Loucy (cell line): ENCODE data around the gene NFATC1.

Experiments
- H2AFZ ChIP-seq: fragments of 200-600 bp; sonication (generic); 2 replicates; pipeline ENCODE4 v1.6.0; 2016; ENCODE audit warnings: antibody characterized with exemption, mild to moderate bottlenecking, low read length, moderate library complexity
- H3F3A ChIP-seq: fragments of 200-600 bp; 2 replicates; pipeline ENCODE4 v1.6.0; 2016; ENCODE audit warnings: antibody characterized with exemption, low read depth, mild to moderate bottlenecking
- H3K27me3 ChIP-seq: fragments of 200-600 bp; sonication (generic); 2 replicates; pipeline ENCODE4 v1.6.1; 2014; ENCODE audit warnings: low read length, mild to moderate bottlenecking; ENCODE audit not compliant: insufficient read depth, poor library complexity, severe bottlenecking
- H3K36me3 ChIP-seq: fragments of 200-600 bp; sonication (generic); 2 replicates; pipeline ENCODE4 v1.6.1; 2016; ENCODE audit warnings: low read length; ENCODE audit not compliant: insufficient read depth
- H3K4me1 ChIP-seq: fragments of 200-600 bp; sonication (generic); 2 replicates; pipeline ENCODE4 v1.5.1; 2014; ENCODE audit warnings: low read length, mild to moderate bottlenecking; ENCODE audit not compliant: insufficient read depth, poor library complexity, severe bottlenecking
- H3K4me2 ChIP-seq: fragments of 200-600 bp; sonication (generic); 2 replicates; pipeline ENCODE4 v1.6.0; 2014; ENCODE audit warnings: antibody characterized with exemption, low read length, low read depth, mild to moderate bottlenecking; ENCODE audit not compliant: poor library complexity, severe bottlenecking
- H3K4me3 ChIP-seq: fragments of 200-600 bp; sonication (generic); 2 replicates; pipeline ENCODE4 v1.5.1; 2014; ENCODE audit warnings: low read length, mild to moderate bottlenecking, mixed read lengths; ENCODE audit not compliant: poor library complexity, severe bottlenecking
- H3K79me2 ChIP-seq: fragments of 200-600 bp; sonication (generic); 2 replicates; pipeline ENCODE4 v1.6.1; 2014; ENCODE audit warnings: low read length; ENCODE audit not compliant: insufficient read depth
- H3K9ac ChIP-seq: fragments of 200-600 bp; sonication (generic); 2 replicates; pipeline ENCODE4 v1.6.0; 2014; ENCODE audit warnings: mild to moderate bottlenecking, low read depth, low read length, moderate library complexity; ENCODE audit not compliant: poor library complexity, severe bottlenecking
- H3K9me2 ChIP-seq: fragments of 200-600 bp; sonication (generic); replicated peaks from 2 replicates; pipeline ENCODE4 v1.6.1; 2016; ENCODE audit warnings: low read depth, low read length, mixed read lengths
- H3K9me3 ChIP-seq: fragments of 200-600 bp; sonication (generic); 2 replicates; pipeline ENCODE4 v1.6.1; 2014; ENCODE audit warnings: mild to moderate bottlenecking, antibody characterized with exemption, low read length, low read depth; ENCODE audit not compliant: insufficient read depth
- H4K20me1 ChIP-seq: fragments of 200-600 bp; sonication (generic); 2 replicates; pipeline ENCODE4 v1.6.0; 2014; ENCODE audit warnings: antibody characterized with exemption, low read length, mild to moderate bottlenecking; ENCODE audit not compliant: insufficient read depth, poor library complexity, severe bottlenecking
- CTCF ChIP-seq: fragments of 200-600 bp; sonication (generic); conservative IDR thresholded peaks from 2 replicates; pipeline ENCODE4 v1.5.1; 2014; ENCODE audit warnings: mild to moderate bottlenecking, antibody characterized with exemption, low read length
- EZH2phosphoT487 ChIP-seq: fragments of 200-600 bp; IDR thresholded peaks from 2 replicates; pipeline ENCODE4 v1.6.1; 2018; ENCODE audit warnings: antibody characterized with exemption, mild to moderate bottlenecking, moderate library complexity, borderline replicate concordance

The NFATC1 gene

GRCh38 chr18:79422022-79422782 is 26.5 kb downstream of the NFATC1 start:
- TF ChIP-seq CTCF (no peak), EZH2phosphoT487 (no peak)

GRCh38 chr18:79422783-79423165 is 27.0 kb downstream of the NFATC1 start:
- Histone ChIP-seq H4K20me1 (no peaks in the 10 kb centered on the region), H3K9me3 (no peaks in the 10 kb centered on the region), H3F3A (no peaks in the 10 kb centered on the region), H3K9me2 (no peaks in the 10 kb centered on the region), H3K79me2 (peaks cover 9% of the 10 kb centered on the region; the same call in 1 of the 2 replicates), H3K36me3 (peaks cover 23% of the 10 kb centered on the region; the same call in 1 of the 2 replicates), H3K27me3 (peaks cover 7% of the 10 kb centered on the region), H3K4me3 (no peak overlapping the region), H3K4me2 (no peak overlapping the region), H3K9ac (no peak overlapping the region), H3K4me1 (no peaks in the 10 kb centered on the region), H2AFZ (no peak overlapping the region)
- no peak for TF ChIP-seq CTCF
- TF ChIP-seq EZH2phosphoT487 = no peak

More at GRCh38 chr18:79422022-79422782, 26.5 kb downstream of the NFATC1 start:
- H2AFZ ChIP-seq = no peak overlapping the region
- H3K9me2 ChIP-seq = no peaks in the 10 kb centered on the region
- peaks cover 7% of the 10 kb centered on the region for H3K27me3 ChIP-seq
- H3K9me3 ChIP-seq = no peaks in the 10 kb centered on the region
- H3K4me3 ChIP-seq = no peak overlapping the region
- H3F3A ChIP-seq = no peaks in the 10 kb centered on the region
- H4K20me1 ChIP-seq = no peaks in the 10 kb centered on the region
- H3K4me1 ChIP-seq = no peaks in the 10 kb centered on the region
- no peak overlapping the region for H3K4me2 ChIP-seq
- H3K9ac ChIP-seq = no peak overlapping the region
- peaks cover 9% of the 10 kb centered on the region; the same call in 1 of the 2 replicates for H3K79me2 ChIP-seq
- H3K36me3 ChIP-seq = peaks cover 23% of the 10 kb centered on the region; the same call in 1 of the 2 replicates

- peaks cover 9% of the 10 kb centered on the region; the same call in 1 of the 2 replicates for H3K79me2 ChIP-seq
- no peaks in the 10 kb centered on the region for H3K9me2 ChIP-seq
- H3F3A ChIP-seq = no peaks in the 10 kb centered on the region
- H3K27me3 ChIP-seq = peaks cover 7% of the 10 kb centered on the region
- no peaks in the 10 kb centered on the region for H3K4me1 ChIP-seq
- H3K9ac ChIP-seq = no peak overlapping the region
- no peak overlapping the region for H3K4me2 ChIP-seq
- no peaks in the 10 kb centered on the region for H4K20me1 ChIP-seq
- no peaks in the 10 kb centered on the region for H3K9me3 ChIP-seq
- H3K4me3 ChIP-seq = no peak overlapping the region
- peaks cover 23% of the 10 kb centered on the region; the same call in 1 of the 2 replicates for H3K36me3 ChIP-seq
- TF ChIP-seq CTCF = no peak
- TF ChIP-seq EZH2phosphoT487 = no peak
- H2AFZ ChIP-seq = no peak overlapping the region
Measured at GRCh38 chr18:79423211-79424007, 27.7 kb downstream of the NFATC1 start.
